ENCODE results near the gene ZNF469. TPM values are rescaled to one million over a fixed set of nuclear protein-coding genes. Genes with fewer than 3 reads are reported as not detected.
A peak's percentile ranks its signal among the peaks of the same experiment; 100 is the strongest.

ZNF469 gene
- total and polyA plus RNA-seq, 9 of the 15 experiments (the other 6 are each of a cell fraction or from before 2014, with no cell fraction given): 0.01 to 0.04 TPM; not detected in 7

- TF ChIP-seq MGA (IDR thresholded peaks at IDR 0.05): peak; percentile 19; the same call in 1 of the 2 replicates
Observed at GRCh38 chr16:88334778-88335720, 47.7 kb upstream of the ZNF469 start (continued).

Data from K562 (cell line).